ENCODE results near the gene SIRPB1.

The SIRPB1 gene

GRCh38 chr20:1633535-1633934 lies 13.7 kb upstream of the SIRPB1 start:
- no peak for ATAC-seq (ENCODE audit: insufficient read depth, low read depth)
- H2AFZ ChIP-seq (ENCODE audit: low read depth, low read length) = no peak overlapping the region

DNA sequence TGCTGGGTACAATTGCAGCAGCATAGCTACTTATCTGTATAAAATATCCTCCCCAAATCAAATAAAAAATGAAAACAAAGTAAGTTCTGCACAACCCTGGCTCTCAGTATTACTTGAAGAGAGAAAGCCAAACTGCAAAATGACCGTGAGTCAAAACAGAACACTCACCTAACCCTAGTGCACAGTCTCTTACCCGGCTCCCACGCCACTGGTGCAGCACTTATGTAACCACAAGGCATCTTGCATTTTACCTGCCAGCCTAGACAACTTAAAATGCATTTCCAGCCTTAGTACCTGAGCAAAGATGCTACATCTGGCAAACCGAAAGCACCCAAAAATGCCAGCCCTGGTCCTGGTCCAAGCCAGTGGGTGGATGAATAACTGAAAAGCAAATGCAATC lies 12.4 kb upstream of the SIRPB1 start:
- H3K4me1 ChIP-seq (ENCODE audit: insufficient read depth, low read length) = no peaks in the 10 kb centered on the region
- no peak for TF ChIP-seq EZH2 (IDR thresholded peaks at IDR 0.05; ENCODE audit: borderline replicate concordance, low read depth, low read length, severe bottlenecking)
- no peaks in the 10 kb centered on the region for H3K9me3 ChIP-seq (ENCODE audit: insufficient read depth, low read length, severe bottlenecking)
- H3K79me2 ChIP-seq (ENCODE audit: insufficient read depth, low read length) = no peaks in the 10 kb centered on the region
- no peak overlapping the region for H3K27ac ChIP-seq (ENCODE audit: low read length)
- DNase-seq (no peak), ATAC-seq (ENCODE audit: insufficient read depth, low read depth) (no peak)
- no peaks in the 10 kb centered on the region for H3K27me3 ChIP-seq (ENCODE audit: insufficient read depth, low read length, poor library complexity)
- H3K4me2 ChIP-seq (ENCODE audit: insufficient read depth, low read length) = no peak overlapping the region
- no peak overlapping the region for H3K9ac ChIP-seq (ENCODE audit: low read depth, low read length)
- H4K20me1 ChIP-seq (ENCODE audit: insufficient read depth, low read length) = no peaks in the 10 kb centered on the region
- no peak overlapping the region for H2AFZ ChIP-seq (ENCODE audit: low read depth, low read length)
- H3K36me3 ChIP-seq (ENCODE audit: insufficient read depth, low read length) = no peaks in the 10 kb centered on the region
- no peak overlapping the region for H3K4me3 ChIP-seq (ENCODE audit: low read depth in 1 of 2, low read length in 2 of 2)

More at GRCh38 chr20:1633535-1633934, 13.7 kb upstream of the SIRPB1 start:
- H3K79me2 ChIP-seq (ENCODE audit: insufficient read depth, low read length) = no peaks in the 10 kb centered on the region
- H3K9me3 ChIP-seq (ENCODE audit: insufficient read depth, low read length, severe bottlenecking) = no peaks in the 10 kb centered on the region
- no peak overlapping the region for H3K9ac ChIP-seq (ENCODE audit: low read depth, low read length)
- H3K27ac ChIP-seq (ENCODE audit: low read length) = no peak overlapping the region
- no peaks in the 10 kb centered on the region for H4K20me1 ChIP-seq (ENCODE audit: insufficient read depth, low read length)
- no peak for TF ChIP-seq EZH2 (IDR thresholded peaks at IDR 0.05; ENCODE audit: borderline replicate concordance, low read depth, low read length, severe bottlenecking)
- no peak for TF ChIP-seq CTCF (IDR thresholded peaks at IDR 0.05; ENCODE audit: borderline replicate concordance, extremely low read depth, low read length, poor library complexity, severe bottlenecking)
- DNase-seq = no peak
- H3K4me1 ChIP-seq (ENCODE audit: insufficient read depth, low read length) = no peaks in the 10 kb centered on the region
- no peak overlapping the region for H3K4me2 ChIP-seq (ENCODE audit: insufficient read depth, low read length)
- no peak overlapping the region for H3K4me3 ChIP-seq (ENCODE audit: low read depth in 1 of 2, low read length in 2 of 2)
- H3K36me3 ChIP-seq (ENCODE audit: insufficient read depth, low read length) = no peaks in the 10 kb centered on the region
- H3K27me3 ChIP-seq (ENCODE audit: insufficient read depth, low read length, poor library complexity) = no peaks in the 10 kb centered on the region

GRCh38 chr20:1631309-1632151 lies 11.7 kb upstream of the SIRPB1 start:
- Histone ChIP-seq H3K27ac (ENCODE audit: low read length) (no peak overlapping the region), H3K4me3 (ENCODE audit: low read depth in 1 of 2, low read length in 2 of 2) (no peak overlapping the region), H3K4me2 (ENCODE audit: insufficient read depth, low read length) (no peak overlapping the region), H3K4me1 (ENCODE audit: insufficient read depth, low read length) (no peaks in the 10 kb centered on the region), H3K9ac (ENCODE audit: low read depth, low read length) (no peak overlapping the region), H3K27me3 (ENCODE audit: insufficient read depth, low read length, poor library complexity) (no peaks in the 10 kb centered on the region), H4K20me1 (ENCODE audit: insufficient read depth, low read length) (no peaks in the 10 kb centered on the region), H3K36me3 (ENCODE audit: insufficient read depth, low read length) (no peaks in the 10 kb centered on the region), H3K79me2 (ENCODE audit: insufficient read depth, low read length) (no peaks in the 10 kb centered on the region), H3K9me3 (ENCODE audit: insufficient read depth, low read length, severe bottlenecking) (no peaks in the 10 kb centered on the region), H2AFZ (ENCODE audit: low read depth, low read length) (no peak overlapping the region)
- ATAC-seq (ENCODE audit: insufficient read depth, low read depth) (no peak), DNase-seq (no peak)
- TF ChIP-seq CTCF (IDR thresholded peaks at IDR 0.05; ENCODE audit: borderline replicate concordance, extremely low read depth, low read length, poor library complexity, severe bottlenecking) (no peak), EZH2 (IDR thresholded peaks at IDR 0.05; ENCODE audit: borderline replicate concordance, low read depth, low read length, severe bottlenecking) (no peak)

GRCh38 chr20:1630186-1630585 lies 10.4 kb upstream of the SIRPB1 start:
- Histone ChIP-seq H3K9ac (ENCODE audit: low read depth, low read length) (no peak overlapping the region), H3K36me3 (ENCODE audit: insufficient read depth, low read length) (no peaks in the 10 kb centered on the region), H3K27ac (ENCODE audit: low read length) (no peak overlapping the region), H3K79me2 (ENCODE audit: insufficient read depth, low read length) (no peaks in the 10 kb centered on the region), H3K4me2 (ENCODE audit: insufficient read depth, low read length) (no peak overlapping the region), H3K27me3 (ENCODE audit: insufficient read depth, low read length, poor library complexity) (no peaks in the 10 kb centered on the region), H4K20me1 (ENCODE audit: insufficient read depth, low read length) (no peaks in the 10 kb centered on the region), H3K9me3 (ENCODE audit: insufficient read depth, low read length, severe bottlenecking) (no peaks in the 10 kb centered on the region), H2AFZ (ENCODE audit: low read depth, low read length) (no peak overlapping the region), H3K4me3 (ENCODE audit: low read depth in 1 of 2, low read length in 2 of 2) (no peak overlapping the region), H3K4me1 (ENCODE audit: insufficient read depth, low read length) (no peaks in the 10 kb centered on the region)
- ATAC-seq (ENCODE audit: insufficient read depth, low read depth) (no peak), DNase-seq (no peak)
- TF ChIP-seq EZH2 (IDR thresholded peaks at IDR 0.05; ENCODE audit: borderline replicate concordance, low read depth, low read length, severe bottlenecking) = no peak

Measured in DND-41 (cell line).